GM21390 (cell line): ENCODE measurements around the gene FGFRL1.
A peak's percentile ranks its signal among the peaks of the same experiment; 100 is the strongest.

Experiments
- ATAC-seq: cut with Tn5 transposase; IDR thresholded peaks from one replicate; pipeline ENCODE4 v1.9.1; 2021; ENCODE audit not compliant: unreplicated experiment

The FGFRL1 gene

GRCh38 chr4:1021386-1022050, 10.1 kb downstream of the FGFRL1 start:
- no peak for ATAC-seq

DNA sequence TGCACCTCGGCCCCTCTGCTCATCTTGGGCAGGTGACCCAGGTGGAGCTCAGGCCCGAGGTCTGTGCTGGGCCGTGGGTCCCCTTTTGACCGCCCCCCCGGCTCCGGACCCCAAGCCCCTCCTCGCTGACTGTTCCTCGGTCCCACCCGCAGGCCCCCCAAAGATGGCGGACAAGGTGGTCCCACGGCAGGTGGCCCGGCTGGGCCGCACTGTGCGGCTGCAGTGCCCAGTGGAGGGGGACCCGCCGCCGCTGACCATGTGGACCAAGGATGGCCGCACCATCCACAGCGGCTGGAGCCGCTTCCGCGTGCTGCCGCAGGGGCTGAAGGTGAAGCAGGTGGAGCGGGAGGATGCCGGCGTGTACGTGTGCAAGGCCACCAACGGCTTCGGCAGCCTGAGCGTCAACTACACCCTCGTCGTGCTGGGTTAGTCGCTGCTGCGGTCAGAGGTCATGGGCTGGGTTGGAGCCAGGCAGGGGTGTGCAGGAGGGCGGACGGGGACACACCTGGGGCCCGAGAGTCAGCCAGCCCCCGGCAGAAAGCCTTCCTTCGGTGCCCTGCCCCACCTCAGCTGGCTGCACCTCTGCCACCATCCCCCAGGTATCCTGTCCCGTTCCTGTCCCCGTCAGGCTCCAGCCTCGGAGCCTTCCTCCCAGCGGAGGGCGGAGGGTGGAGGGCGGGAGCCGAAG, 10.8 kb downstream of the FGFRL1 start:
- ATAC-seq = no peak

- no peak for ATAC-seq
Observed at GRCh38 chr4:1022739-1023066, 11.3 kb downstream of the FGFRL1 start.

GRCh38 chr4:1023075-1023640, 11.7 kb downstream of the FGFRL1 start:
- no peak for ATAC-seq

DNA sequence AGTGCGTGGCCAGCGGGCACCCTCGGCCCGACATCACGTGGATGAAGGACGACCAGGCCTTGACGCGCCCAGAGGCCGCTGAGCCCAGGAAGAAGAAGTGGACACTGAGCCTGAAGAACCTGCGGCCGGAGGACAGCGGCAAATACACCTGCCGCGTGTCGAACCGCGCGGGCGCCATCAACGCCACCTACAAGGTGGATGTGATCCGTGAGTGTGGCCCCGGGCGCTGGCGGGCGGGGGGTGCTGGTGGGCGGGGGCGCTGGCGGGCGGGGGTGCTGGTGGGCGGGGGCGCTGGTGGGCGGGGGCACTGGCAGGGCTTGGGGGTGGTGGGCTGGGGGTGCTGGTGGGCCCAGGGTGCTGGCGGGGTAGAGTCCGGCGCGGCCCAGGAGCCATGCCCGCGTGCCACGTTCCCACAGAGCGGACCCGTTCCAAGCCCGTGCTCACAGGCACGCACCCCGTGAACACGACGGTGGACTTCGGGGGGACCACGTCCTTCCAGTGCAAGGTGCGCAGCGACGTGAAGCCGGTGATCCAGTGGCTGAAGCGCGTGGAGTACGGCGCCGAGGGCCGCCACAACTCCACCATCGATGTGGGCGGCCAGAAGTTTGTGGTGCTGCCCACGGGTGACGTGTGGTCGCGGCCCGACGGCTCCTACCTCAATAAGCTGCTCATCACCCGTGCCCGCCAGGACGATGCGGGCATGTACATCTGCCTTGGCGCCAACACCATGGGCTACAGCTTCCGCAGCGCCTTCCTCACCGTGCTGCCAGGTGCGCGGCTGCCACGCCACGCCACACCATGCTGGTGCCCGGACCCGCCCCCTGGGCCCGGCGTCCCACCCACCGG, 12.7 kb downstream of the FGFRL1 start:
- no peak for ATAC-seq

- ATAC-seq = no peak
Observed at GRCh38 chr4:1024882-1025545, 13.6 kb downstream of the FGFRL1 start.

GRCh38 chr4:1026115-1026514, 14.7 kb downstream of the FGFRL1 start:
- ATAC-seq = peak; percentile 58

DNA sequence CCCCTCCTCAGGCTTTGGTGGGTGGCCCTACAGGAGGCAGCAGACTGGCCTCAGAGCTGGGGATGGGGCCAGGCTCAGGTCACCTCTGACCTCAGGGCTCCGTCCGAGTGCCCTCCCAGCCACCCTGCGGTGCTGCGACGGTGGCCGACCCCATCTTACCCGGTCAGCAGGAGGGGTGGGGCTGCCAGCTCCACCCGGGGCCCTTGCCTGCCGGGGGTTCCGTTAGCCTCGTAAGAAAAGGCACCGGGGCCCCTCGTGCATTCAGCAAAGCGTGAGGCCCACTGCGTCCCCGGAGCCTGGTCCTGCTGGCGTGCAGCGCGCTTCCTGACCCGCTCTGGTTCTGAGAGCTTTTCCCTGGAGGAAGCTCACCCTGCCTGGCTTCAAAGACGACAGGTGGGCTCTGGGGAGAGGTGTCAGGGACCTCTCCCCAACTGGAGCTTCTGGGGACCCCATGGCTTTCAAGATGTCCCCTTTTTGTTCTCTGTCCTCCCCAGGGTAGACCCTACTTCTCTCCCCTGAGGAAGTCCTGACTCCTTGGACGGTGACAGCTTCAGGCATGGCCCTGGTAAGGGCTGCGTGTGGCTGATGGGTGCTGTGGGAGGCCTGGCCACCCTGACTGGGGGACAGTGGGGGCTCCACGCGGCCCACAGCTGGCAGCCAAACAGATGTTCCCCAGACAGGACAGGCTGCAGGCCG, 15.9 kb downstream of the FGFRL1 start:
- ATAC-seq = no peak

- ATAC-seq = no peak
Observed at GRCh38 chr4:1027915-1028238, 16.5 kb downstream of the FGFRL1 start.

- no peak for ATAC-seq
Observed at GRCh38 chr4:1028574-1029220, 17.3 kb downstream of the FGFRL1 start.

DNA sequence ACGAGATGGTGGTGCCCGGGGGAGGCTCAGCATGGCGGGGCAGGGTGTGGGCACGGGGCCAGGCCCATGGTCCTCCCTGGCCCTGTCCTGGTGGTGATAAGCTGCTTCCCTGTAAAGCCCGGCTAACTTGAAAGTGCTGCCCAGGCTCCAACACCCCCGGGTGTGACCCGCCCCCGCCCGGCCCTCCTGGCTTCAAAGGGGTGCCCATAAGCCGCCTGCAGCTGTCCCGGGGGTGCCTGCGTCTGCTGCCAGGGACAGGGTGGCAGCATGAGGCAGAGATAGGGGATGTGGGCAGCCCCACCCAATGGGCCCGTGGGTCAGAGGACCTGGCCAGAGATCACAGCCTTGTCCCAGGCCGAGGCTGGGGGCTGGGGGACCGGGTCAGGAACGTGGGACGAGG, 18.1 kb downstream of the FGFRL1 start:
- no peak for ATAC-seq

- no peak for ATAC-seq
Observed at GRCh38 chr4:1030031-1030430, 18.6 kb downstream of the FGFRL1 start.

- ATAC-seq = no peak
Observed at GRCh38 chr4:1030559-1030958, 19.1 kb downstream of the FGFRL1 start.

GRCh38 chr4:1031346-1031745, 19.9 kb downstream of the FGFRL1 start:
- no peak for ATAC-seq

DNA sequence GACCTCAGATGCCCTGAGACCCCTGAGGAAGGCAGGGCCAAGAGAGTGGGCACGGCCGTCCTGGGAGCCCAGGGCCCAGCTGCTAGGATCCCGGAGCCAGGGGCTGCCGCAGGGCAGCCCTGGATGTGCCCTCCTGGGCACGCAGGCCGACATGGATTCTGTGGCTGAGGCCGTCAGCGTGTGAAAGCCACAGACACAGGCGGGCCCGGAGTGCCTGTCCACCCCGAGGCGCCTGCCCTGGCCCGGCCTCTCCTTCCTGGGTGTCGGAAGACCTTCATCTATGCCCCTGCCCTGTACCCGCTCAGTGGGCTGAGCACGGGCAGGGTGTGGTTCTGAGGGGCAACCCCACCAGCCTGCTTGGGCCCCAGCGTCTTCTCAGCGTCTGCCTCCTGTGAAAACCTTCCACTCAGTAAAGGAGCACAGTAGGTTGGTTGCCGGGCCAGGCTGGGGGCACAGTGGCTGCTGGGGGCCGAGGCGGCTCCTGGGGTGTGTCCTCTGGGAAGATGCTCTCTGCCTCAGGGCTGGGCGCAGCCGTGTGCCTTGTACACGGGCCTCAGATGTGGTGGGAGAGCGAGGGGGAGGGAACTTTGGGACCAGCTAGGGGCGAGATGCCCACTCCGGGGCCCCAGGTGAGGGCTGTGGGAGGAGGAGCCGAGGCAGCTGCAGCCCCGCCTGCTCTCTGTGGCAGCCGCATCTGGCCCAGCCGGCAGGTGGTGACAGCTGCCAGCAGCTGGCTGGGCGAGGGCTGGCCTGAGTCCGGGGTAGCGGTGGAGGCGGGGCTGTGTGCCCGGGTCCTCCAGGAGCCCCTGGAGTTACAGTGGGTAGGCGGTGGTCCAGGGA, 20.8 kb downstream of the FGFRL1 start:
- ATAC-seq = no peak

DNA sequence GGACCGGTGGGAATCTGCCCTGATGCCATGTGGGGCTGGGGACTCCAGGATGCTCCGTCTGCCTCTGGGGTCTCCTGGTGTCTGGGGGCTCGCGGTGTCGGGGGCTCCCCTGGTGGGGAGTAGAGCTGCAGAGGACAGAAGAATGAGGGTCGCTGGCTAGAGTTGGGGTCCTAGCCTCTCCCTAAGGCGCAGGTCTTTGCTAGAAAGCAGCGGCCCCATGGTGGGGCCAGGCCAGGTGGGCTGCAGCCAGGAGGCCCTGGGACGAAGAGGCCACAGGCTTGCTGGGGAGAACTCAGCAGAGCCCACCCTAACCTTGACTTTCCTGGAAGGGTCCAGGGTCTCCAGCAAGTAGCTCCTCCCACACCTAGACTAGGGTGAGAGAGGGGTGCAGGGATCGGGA, 21.4 kb downstream of the FGFRL1 start:
- no peak for ATAC-seq

- ATAC-seq = no peak
Observed at GRCh38 chr4:1033840-1034551, 22.6 kb downstream of the FGFRL1 start.

DNA sequence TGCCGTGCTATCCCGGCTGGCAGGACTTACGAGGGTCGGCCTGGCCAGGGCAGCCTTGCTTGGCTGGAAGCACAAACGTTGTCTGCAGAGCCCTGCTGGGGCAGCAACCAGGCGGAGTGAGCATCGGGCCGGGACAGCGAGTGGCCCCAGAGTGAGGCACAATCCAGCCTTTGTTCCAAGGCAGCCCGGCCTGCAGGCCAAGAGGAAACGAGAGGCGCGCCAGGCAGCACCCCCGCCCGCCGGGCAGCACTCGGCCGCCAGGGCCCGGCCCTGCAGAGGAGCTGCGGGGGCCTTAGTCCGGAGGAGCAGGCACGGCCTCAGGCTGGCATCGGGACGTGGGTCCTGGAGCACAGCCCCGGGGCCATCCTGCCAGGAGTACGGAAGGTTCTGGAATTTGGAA, 24.1 kb downstream of the FGFRL1 start:
- no peak for ATAC-seq

DNA sequence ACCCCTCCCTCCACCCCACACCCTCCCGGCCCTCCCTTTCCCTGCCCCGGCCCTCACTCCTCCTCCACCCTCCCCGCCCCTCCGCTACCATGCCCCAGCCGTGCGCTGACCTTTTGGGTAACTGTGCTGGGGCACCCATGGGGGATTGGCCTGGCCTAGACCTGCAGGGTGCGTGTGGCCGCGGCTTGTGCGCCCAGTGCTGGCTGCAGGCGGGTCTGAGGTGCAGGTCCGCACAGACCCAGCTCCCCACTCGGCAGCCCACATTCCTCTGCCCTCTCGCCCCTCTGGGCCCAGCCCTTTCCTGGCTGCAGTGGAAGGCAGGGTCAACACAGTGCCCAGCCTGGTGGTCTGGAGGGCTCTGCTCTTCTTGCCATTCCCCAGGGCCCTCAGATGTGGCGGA, 24.7 kb downstream of the FGFRL1 start:
- ATAC-seq = no peak
